Measurements from ENCODE around the gene DNAJC1.
"Not testable (repeated sequence)": the region's sequence is repeated elsewhere in the genome, so short reads cannot be mapped to it uniquely, and the experiment has no call there.

DNAJC1 gene

GRCh38 chr10:21841273-21841672 is 162.3 kb downstream of the DNAJC1 start:
- H3K27ac ChIP-seq (ENCODE audit: low read length); H3K4me3 ChIP-seq (ENCODE audit: low read length); H3K36me3 ChIP-seq (ENCODE audit: insufficient read depth, low read depth, low read length); H3K4me1 ChIP-seq (ENCODE audit: insufficient read depth, low read length); H3K9me3 ChIP-seq (ENCODE audit: insufficient read depth, low read depth, low read length); H3K9ac ChIP-seq (ENCODE audit: low read depth, low read length); H3K27me3 ChIP-seq (ENCODE audit: insufficient read depth, low read length): not testable (repeated sequence)

- H3K36me3 ChIP-seq (ENCODE audit: insufficient read depth, low read depth, low read length); H3K4me3 ChIP-seq (ENCODE audit: low read length); H3K27ac ChIP-seq (ENCODE audit: low read length); H3K27me3 ChIP-seq (ENCODE audit: insufficient read depth, low read length); H3K4me1 ChIP-seq (ENCODE audit: insufficient read depth, low read length); H3K9ac ChIP-seq (ENCODE audit: low read depth, low read length): not testable (repeated sequence)
- H3K9me3 ChIP-seq (ENCODE audit: insufficient read depth, low read depth, low read length) = peaks cover 27% of the 10 kb centered on the region
Observed at GRCh38 chr10:21837487-21837886, 166.0 kb downstream of the DNAJC1 start.

GRCh38 chr10:21834574-21834973 is 169.0 kb downstream of the DNAJC1 start:
- H3K4me1 ChIP-seq (ENCODE audit: insufficient read depth, low read length); H3K4me3 ChIP-seq (ENCODE audit: low read length); H3K36me3 ChIP-seq (ENCODE audit: insufficient read depth, low read depth, low read length); H3K9ac ChIP-seq (ENCODE audit: low read depth, low read length); H3K27ac ChIP-seq (ENCODE audit: low read length); H3K27me3 ChIP-seq (ENCODE audit: insufficient read depth, low read length): not testable (repeated sequence)
- peaks cover 48% of the 10 kb centered on the region for H3K9me3 ChIP-seq (ENCODE audit: insufficient read depth, low read depth, low read length)

GRCh38 chr10:21832821-21833130 is 170.8 kb downstream of the DNAJC1 start:
- no peaks in the 10 kb centered on the region for H3K4me1 ChIP-seq (ENCODE audit: insufficient read depth, low read length)
- H3K36me3 ChIP-seq (ENCODE audit: insufficient read depth, low read depth, low read length) = no peaks in the 10 kb centered on the region
- no peak overlapping the region for H3K9ac ChIP-seq (ENCODE audit: low read depth, low read length)
- no peak overlapping the region for H3K27ac ChIP-seq (ENCODE audit: low read length)
- no peaks in the 10 kb centered on the region for H3K27me3 ChIP-seq (ENCODE audit: insufficient read depth, low read length)
- peaks cover 57% of the 10 kb centered on the region for H3K9me3 ChIP-seq (ENCODE audit: insufficient read depth, low read depth, low read length)
- no peak overlapping the region for H3K4me3 ChIP-seq (ENCODE audit: low read length)

GRCh38 chr10:21831986-21832820 is 171.3 kb downstream of the DNAJC1 start:
- no peaks in the 10 kb centered on the region for H3K4me1 ChIP-seq (ENCODE audit: insufficient read depth, low read length)
- peaks cover 63% of the 10 kb centered on the region for H3K9me3 ChIP-seq (ENCODE audit: insufficient read depth, low read depth, low read length)
- H3K9ac ChIP-seq (ENCODE audit: low read depth, low read length) = no peak overlapping the region
- no peaks in the 10 kb centered on the region for H3K36me3 ChIP-seq (ENCODE audit: insufficient read depth, low read depth, low read length)
- no peaks in the 10 kb centered on the region for H3K27me3 ChIP-seq (ENCODE audit: insufficient read depth, low read length)
- no peak overlapping the region for H3K4me3 ChIP-seq (ENCODE audit: low read length)
- H3K27ac ChIP-seq (ENCODE audit: low read length) = no peak overlapping the region

- no peaks in the 10 kb centered on the region for H3K36me3 ChIP-seq (ENCODE audit: insufficient read depth, low read depth, low read length)
- no peak overlapping the region for H3K27ac ChIP-seq (ENCODE audit: low read length)
- peaks cover 70% of the 10 kb centered on the region for H3K9me3 ChIP-seq (ENCODE audit: insufficient read depth, low read depth, low read length)
- H3K4me3 ChIP-seq (ENCODE audit: low read length) = no peak overlapping the region
- no peaks in the 10 kb centered on the region for H3K27me3 ChIP-seq (ENCODE audit: insufficient read depth, low read length)
- no peak overlapping the region for H3K9ac ChIP-seq (ENCODE audit: low read depth, low read length)
- no peaks in the 10 kb centered on the region for H3K4me1 ChIP-seq (ENCODE audit: insufficient read depth, low read length)
Observed at GRCh38 chr10:21830037-21830436, 173.5 kb downstream of the DNAJC1 start.

GRCh38 chr10:21827308-21827707 is 176.2 kb downstream of the DNAJC1 start:
- H3K9me3 ChIP-seq (ENCODE audit: insufficient read depth, low read depth, low read length) = peaks cover 46% of the 10 kb centered on the region
- no peak overlapping the region for H3K4me3 ChIP-seq (ENCODE audit: low read length)
- no peaks in the 10 kb centered on the region for H3K4me1 ChIP-seq (ENCODE audit: insufficient read depth, low read length)
- H3K27me3 ChIP-seq (ENCODE audit: insufficient read depth, low read length) = no peaks in the 10 kb centered on the region
- H3K36me3 ChIP-seq (ENCODE audit: insufficient read depth, low read depth, low read length) = no peaks in the 10 kb centered on the region
- H3K9ac ChIP-seq (ENCODE audit: low read depth, low read length) = no peak overlapping the region
- H3K27ac ChIP-seq (ENCODE audit: low read length) = no peak overlapping the region

- H3K27me3 ChIP-seq (ENCODE audit: insufficient read depth, low read length) = no peaks in the 10 kb centered on the region
- no peaks in the 10 kb centered on the region for H3K36me3 ChIP-seq (ENCODE audit: insufficient read depth, low read depth, low read length)
- H3K9ac ChIP-seq (ENCODE audit: low read depth, low read length) = no peak overlapping the region
- no peak overlapping the region for H3K4me3 ChIP-seq (ENCODE audit: low read length)
- H3K9me3 ChIP-seq (ENCODE audit: insufficient read depth, low read depth, low read length) = peaks cover 40% of the 10 kb centered on the region
- H3K4me1 ChIP-seq (ENCODE audit: insufficient read depth, low read length) = no peaks in the 10 kb centered on the region
- no peak overlapping the region for H3K27ac ChIP-seq (ENCODE audit: low read length)
Observed at GRCh38 chr10:21826725-21827124, 176.8 kb downstream of the DNAJC1 start.

- no peaks in the 10 kb centered on the region for H3K36me3 ChIP-seq (ENCODE audit: insufficient read depth, low read depth, low read length)
- no peak overlapping the region for H3K4me3 ChIP-seq (ENCODE audit: low read length)
- H3K9me3 ChIP-seq (ENCODE audit: insufficient read depth, low read depth, low read length) = peaks cover 30% of the 10 kb centered on the region
- no peak overlapping the region for H3K27ac ChIP-seq (ENCODE audit: low read length)
- no peaks in the 10 kb centered on the region for H3K27me3 ChIP-seq (ENCODE audit: insufficient read depth, low read length)
- no peaks in the 10 kb centered on the region for H3K4me1 ChIP-seq (ENCODE audit: insufficient read depth, low read length)
- no peak overlapping the region for H3K9ac ChIP-seq (ENCODE audit: low read depth, low read length)
Observed at GRCh38 chr10:21825345-21825744, 178.2 kb downstream of the DNAJC1 start.

- Histone ChIP-seq H3K9ac (ENCODE audit: low read depth, low read length) (no peak overlapping the region), H3K27me3 (ENCODE audit: insufficient read depth, low read length) (no peaks in the 10 kb centered on the region), H3K27ac (ENCODE audit: low read length) (no peak overlapping the region), H3K4me3 (ENCODE audit: low read length) (no peak overlapping the region), H3K36me3 (ENCODE audit: insufficient read depth, low read depth, low read length) (no peaks in the 10 kb centered on the region), H3K4me1 (ENCODE audit: insufficient read depth, low read length) (no peaks in the 10 kb centered on the region), H3K9me3 (ENCODE audit: insufficient read depth, low read depth, low read length) (peaks cover 25% of the 10 kb centered on the region)
Observed at GRCh38 chr10:21824409-21824808, 179.1 kb downstream of the DNAJC1 start.

GRCh38 chr10:21823617-21824016 is 179.9 kb downstream of the DNAJC1 start:
- Histone ChIP-seq H3K27ac (ENCODE audit: low read length) (no peak overlapping the region), H3K4me3 (ENCODE audit: low read length) (no peak overlapping the region), H3K36me3 (ENCODE audit: insufficient read depth, low read depth, low read length) (no peaks in the 10 kb centered on the region), H3K4me1 (ENCODE audit: insufficient read depth, low read length) (peaks cover 2% of the 10 kb centered on the region; the same call in 1 of the 2 replicates), H3K9me3 (ENCODE audit: insufficient read depth, low read depth, low read length) (peaks cover 20% of the 10 kb centered on the region), H3K27me3 (ENCODE audit: insufficient read depth, low read length) (no peaks in the 10 kb centered on the region), H3K9ac (ENCODE audit: low read depth, low read length) (no peak overlapping the region)

- not testable (repeated sequence) for H3K4me1 ChIP-seq (ENCODE audit: insufficient read depth, low read length); H3K27me3 ChIP-seq (ENCODE audit: insufficient read depth, low read length); H3K4me3 ChIP-seq (ENCODE audit: low read length); H3K27ac ChIP-seq (ENCODE audit: low read length); H3K36me3 ChIP-seq (ENCODE audit: insufficient read depth, low read depth, low read length); H3K9ac ChIP-seq (ENCODE audit: low read depth, low read length)
- H3K9me3 ChIP-seq (ENCODE audit: insufficient read depth, low read depth, low read length) = peaks cover 12% of the 10 kb centered on the region
Observed at GRCh38 chr10:21822273-21822672, 181.3 kb downstream of the DNAJC1 start.
